IMR-90 (cell line): ENCODE results near the gene KLHL9. TPM values are rescaled to one million over a fixed set of nuclear protein-coding genes. Genes with fewer than 3 reads are reported as not detected.

Experiments
- ATAC-seq: fragments of 200-7000 bp; cut with Tn5 transposase; 2 replicates; pipeline ENCODE4 v1.9.1; 2020; ENCODE audit warnings: low read depth, mild to moderate bottlenecking, moderate library complexity
- BruUV-seq: library from RNA; stranded (reverse); fragments of 400-500 nt; replicated peaks from 2 replicates; lab custom pipeline; 2021; lab: Mats Ljungman, UMichigan
- CTCF ChIA-PET: fragments of 300-600 bp; formaldehyde crosslinking; extraction: SDS; loops from one replicate; lab custom pipeline; 2021; ENCODE audit warnings: antibody characterized with exemption; lab: Yijun Ruan, JAX
- POLR2A ChIA-PET: fragments of 300-600 bp; sonication (Branson Sonifier 250); formaldehyde crosslinking; loops from one replicate; lab custom pipeline; 2022; ENCODE audit warnings: antibody characterized with exemption; ENCODE audit not compliant: unreplicated experiment; lab: Charles Lee
- DNase-seq: peaks from one replicate; pipeline ENCODE4 v3.0.0; 2013
- H2AFZ ChIP-seq: replicated peaks from 2 replicates; pipeline ENCODE3; 2013; ENCODE audit warnings: low read length, mild to moderate bottlenecking; ENCODE audit not compliant: poor library complexity
- H2AK5ac ChIP-seq: 2 replicates; pipeline ENCODE4 v1.6.1; 2013; ENCODE audit warnings: low read depth, low read length, inconsistent platforms
- H2AK9ac ChIP-seq: replicated peaks from 2 replicates; pipeline ENCODE3; 2013; ENCODE audit warnings: mild to moderate bottlenecking, low read depth, low read length, moderate library complexity; ENCODE audit not compliant: poor library complexity
- H2BK120ac ChIP-seq: 2 replicates; pipeline ENCODE4 v1.6.1; 2013; ENCODE audit warnings: low read depth, low read length, inconsistent platforms
- H2BK15ac ChIP-seq: 3 replicates; pipeline ENCODE4 v1.6.1; 2013; ENCODE audit warnings: low read depth, low read length, inconsistent platforms
- H2BK20ac ChIP-seq: 2 replicates; pipeline ENCODE4 v1.6.1; 2013; ENCODE audit warnings: low read depth, mild to moderate bottlenecking, inconsistent platforms, low read length, moderate library complexity
- H2BK5ac ChIP-seq: 2 replicates; pipeline ENCODE4 v1.6.1; 2013; ENCODE audit warnings: mild to moderate bottlenecking, low read depth, low read length, inconsistent platforms; ENCODE audit not compliant: poor library complexity, severe bottlenecking
- H3K14ac ChIP-seq: replicated peaks from 2 replicates; pipeline ENCODE4 v1.6.1; 2013; ENCODE audit warnings: low read depth, low read length, inconsistent platforms
- H3K18ac ChIP-seq: 2 replicates; pipeline ENCODE4 v1.6.1; 2013; ENCODE audit warnings: low read depth, low read length, control low read depth
- H3K23ac ChIP-seq: 2 replicates; pipeline ENCODE4 v1.6.1; 2013; ENCODE audit warnings: low read depth, low read length, inconsistent platforms
- H3K27ac ChIP-seq: 2 replicates; pipeline ENCODE4 v1.5.1; 2013; ENCODE audit warnings: mild to moderate bottlenecking, control low read depth, low read length; ENCODE audit not compliant: insufficient read depth
- H3K27me3 ChIP-seq: 2 replicates; pipeline ENCODE4 v1.6.1; 2013; ENCODE audit warnings: low read length; ENCODE audit not compliant: control insufficient read depth, insufficient read depth
- H3K36me3 ChIP-seq: 2 replicates; pipeline ENCODE4 v1.6.1; 2013; ENCODE audit warnings: low read length, mixed read lengths; ENCODE audit not compliant: control insufficient read depth, insufficient read depth
- H3K4ac ChIP-seq: 2 replicates; pipeline ENCODE4 v1.6.1; 2013; ENCODE audit warnings: low read depth, low read length, inconsistent platforms
- H3K4me1 ChIP-seq: 2 replicates; pipeline ENCODE4 v1.6.1; 2013; ENCODE audit warnings: low read length, mixed read lengths; ENCODE audit not compliant: control insufficient read depth, insufficient read depth
- H3K4me2 ChIP-seq: 2 replicates; pipeline ENCODE4 v1.6.1; 2013; ENCODE audit warnings: low read depth, mild to moderate bottlenecking, control low read depth, low read length, moderate library complexity
- H3K4me3 ChIP-seq: 2 replicates; pipeline ENCODE4 v1.5.1; 2013; ENCODE audit warnings: low read depth, mild to moderate bottlenecking, control low read depth, low read length, moderate library complexity; ENCODE audit not compliant: insufficient read depth
- H3K56ac ChIP-seq: 2 replicates; pipeline ENCODE4 v1.6.1; 2013; ENCODE audit warnings: low read length, inconsistent platforms; ENCODE audit not compliant: insufficient read depth; ENCODE audit errors: extremely low read depth
- H3K79me1 ChIP-seq, 2 experiments: 2 replicates each; pipeline ENCODE4 v1.6.1; 2013; ENCODE audit warnings: low read length in 2 of 2, inconsistent platforms in 1 of 2, low read depth in 1 of 2
- H3K9ac ChIP-seq: 2 replicates; pipeline ENCODE4 v1.6.1; 2013; ENCODE audit warnings: low read depth, low read length, control low read depth
- H3K9me1 ChIP-seq: 2 replicates; pipeline ENCODE4 v1.6.1; 2013; ENCODE audit warnings: low read length, inconsistent platforms; ENCODE audit not compliant: insufficient read depth
- H3K9me3 ChIP-seq: 2 replicates; pipeline ENCODE4 v1.6.1; 2013; ENCODE audit warnings: low read length; ENCODE audit not compliant: control insufficient read depth, insufficient read depth
- H4K20me1 ChIP-seq: 2 replicates; pipeline ENCODE4 v1.6.1; 2013; ENCODE audit warnings: low read length, inconsistent platforms; ENCODE audit not compliant: insufficient read depth
- H4K5ac ChIP-seq: 2 replicates; pipeline ENCODE4 v1.6.1; 2013; ENCODE audit warnings: mild to moderate bottlenecking, low read depth, low read length, control low read depth
- H4K8ac ChIP-seq, 2 experiments: 2 replicates each; pipeline ENCODE4 v1.6.1; 2013; ENCODE audit warnings: low read depth in 2 of 2, low read length in 2 of 2, control low read depth in 1 of 2, inconsistent platforms in 1 of 2
- H4K91ac ChIP-seq: 2 replicates; pipeline ENCODE4 v1.6.1; 2013; ENCODE audit warnings: low read depth, low read length, inconsistent platforms; ENCODE audit not compliant: insufficient read depth
- CTCF ChIP-seq: conservative IDR thresholded peaks from 2 replicates; pipeline ENCODE4 v1.5.1; 2012; ENCODE audit warnings: mild to moderate bottlenecking, low read depth, low read length, improper control_type of control experiment
- ELK1 ChIP-seq: fragments of 150-350 bp; IDR thresholded peaks from 2 replicates; pipeline ENCODE4 v1.6.1; 2016; ENCODE audit warnings: low read depth, mild to moderate bottlenecking, low read length, moderate library complexity, borderline replicate concordance
- FOS ChIP-seq: fragments of 150-350 bp; IDR thresholded peaks from 2 replicates; pipeline ENCODE4 v1.6.1; 2016; ENCODE audit warnings: low read depth, low read length
- MAFK ChIP-seq: IDR thresholded peaks from 2 replicates; pipeline ENCODE4 v1.6.1; 2012; ENCODE audit warnings: low read depth, low read length, improper control_type of control experiment
- MAZ ChIP-seq: IDR thresholded peaks from 2 replicates; pipeline ENCODE4 v1.6.1; 2012; ENCODE audit warnings: low read depth, mild to moderate bottlenecking, low read length, improper control_type of control experiment, moderate library complexity, borderline replicate concordance
- NFE2L2 ChIP-seq: fragments of 150-350 bp; IDR thresholded peaks from 2 replicates; pipeline ENCODE4 v1.6.1; 2016; ENCODE audit warnings: low read depth, mild to moderate bottlenecking, low read length
- POLR2A ChIP-seq: IDR thresholded peaks from 2 replicates; pipeline ENCODE4 v1.6.1; 2012; ENCODE audit warnings: mild to moderate bottlenecking, low read depth, low read length
- WGBS, 2 experiments: methylation state at CpG; one replicate each; pipeline versions ENCODE4 v1.1.5 to v1.1.7; 2013; ENCODE audit warnings: missing lambda C conversion rate in 2 of 2; ENCODE audit not compliant: insufficient read length in 1 of 2; ENCODE audit errors: extremely low coverage in 2 of 2; 5-methylcytosine and 5-hydroxymethylcytosine counted together
- dilution Hi-C: fragments of 300-500 bp; cut with HindIII; formaldehyde crosslinking; loops from one replicate; pipeline ENCODE4 v1.14.3; 2018; ENCODE audit warnings: low sequenced_read_pairs; ENCODE audit not compliant: unreplicated experiment
- in situ Hi-C: fragments of 300-500 bp; cut with MboI; formaldehyde crosslinking; loops from 3 replicates; pipeline ENCODE4 v1.14.3; 2019; ENCODE audit warnings: low sequenced_read_pairs, inconsistent platforms, mixed read lengths
- intact Hi-C: fragments of 100-400 bp; cut with micrococcal nuclease; formaldehyde crosslinking; loops from 2 replicates; pipeline ENCODE4 v1.10.0; 2022
- polyA plus RNA-seq, 3 experiments: library from polyadenylated mRNA; depleted of rRNA; stranded (reverse); fragments of >200 nt; gene quantifications; 2 replicates each; pipeline ENCODE4 v1.2.3, GENCODE V29; 2012; ENCODE audit warnings: low replicate concordance in 1 of 3
- total RNA-seq: library from RNA; depleted of rRNA; stranded (reverse); fragments of >200 nt; gene quantifications from 2 replicates; pipeline ENCODE4 v1.2.3, GENCODE V29; 2012

Gene KLHL9
- total and polyA plus RNA-seq, 2 of the 4 experiments (the other 2 are of a cell fraction) = 12.9 to 46.4 TPM

GRCh38 chr9:21350787-21351186 lies 15.6 kb upstream of the KLHL9 start, which contains the start of gene IFNA6:
Gene IFNA6 (minus strand): TSS chr9:21350887. CDS start chr9:21350887, 0 bp downstream.
- no peak within 1 kb of the TSS for H2BK20ac ChIP-seq
- in situ Hi-C loops = no loop called here
- intact Hi-C loops = no loop called here

More at GRCh38 chr9:21350787-21351186, 15.6 kb upstream of the KLHL9 start, which contains the start of gene IFNA6:
- Histone ChIP-seq H4K8ac (no peak within 1 kb of the TSS), H3K4me2 (no peak within 1 kb of the TSS), H3K23ac (no peak within 1 kb of the TSS), H3K9me1 (no peaks in the 10 kb centered on the region), H3K56ac (no peak within 1 kb of the TSS), H2AK5ac (no peak within 1 kb of the TSS), H3K4ac (no peak within 1 kb of the TSS), H3K9me3 (no peaks in the 10 kb centered on the region), H3K27ac (no peak within 1 kb of the TSS), H2AFZ (no peak within 1 kb of the TSS), H3K27me3 (peaks cover 8% of the 10 kb centered on the region), H3K9ac (no peak within 1 kb of the TSS), H2BK120ac (no peak within 1 kb of the TSS), H4K20me1 (no peaks in the 10 kb centered on the region), H3K36me3 (no peaks in the 10 kb centered on the region), H3K79me1 (no peaks in the 10 kb centered on the region), H4K91ac (no peak within 1 kb of the TSS), H3K4me3 (no peak within 1 kb of the TSS), H2AK9ac (no peak within 1 kb of the TSS), H3K14ac (no peak within 1 kb of the TSS), H2BK15ac (no peak within 1 kb of the TSS), H4K5ac (no peak within 1 kb of the TSS), H3K18ac (no peak within 1 kb of the TSS), H2BK5ac (no peak within 1 kb of the TSS), H3K4me1 (no peaks in the 10 kb centered on the region)
- no peak for DNase-seq
- ChIA-PET POLR2A (no interaction called here), CTCF (no interaction called here)
- dilution Hi-C loops = no loop called here
- no CpG with 5 or more reads among the region's 1 CpG for WGBS, 2 experiments
- TF ChIP-seq NFE2L2 (no peak), CTCF (no peak), MAFK (no peak), MAZ (no peak), FOS (no peak), POLR2A (no peak), ELK1 (no peak)
- ATAC-seq = no peak
- no TSS peak for BruUV-seq
